ENCODE results near the gene TMEM107.
A peak's percentile ranks its signal among the peaks of the same experiment; 100 is the strongest.
"Not testable (repeated sequence)": the region's sequence is repeated elsewhere in the genome, so short reads cannot be mapped to it uniquely, and the experiment has no call there.

TMEM107 gene

DNA sequence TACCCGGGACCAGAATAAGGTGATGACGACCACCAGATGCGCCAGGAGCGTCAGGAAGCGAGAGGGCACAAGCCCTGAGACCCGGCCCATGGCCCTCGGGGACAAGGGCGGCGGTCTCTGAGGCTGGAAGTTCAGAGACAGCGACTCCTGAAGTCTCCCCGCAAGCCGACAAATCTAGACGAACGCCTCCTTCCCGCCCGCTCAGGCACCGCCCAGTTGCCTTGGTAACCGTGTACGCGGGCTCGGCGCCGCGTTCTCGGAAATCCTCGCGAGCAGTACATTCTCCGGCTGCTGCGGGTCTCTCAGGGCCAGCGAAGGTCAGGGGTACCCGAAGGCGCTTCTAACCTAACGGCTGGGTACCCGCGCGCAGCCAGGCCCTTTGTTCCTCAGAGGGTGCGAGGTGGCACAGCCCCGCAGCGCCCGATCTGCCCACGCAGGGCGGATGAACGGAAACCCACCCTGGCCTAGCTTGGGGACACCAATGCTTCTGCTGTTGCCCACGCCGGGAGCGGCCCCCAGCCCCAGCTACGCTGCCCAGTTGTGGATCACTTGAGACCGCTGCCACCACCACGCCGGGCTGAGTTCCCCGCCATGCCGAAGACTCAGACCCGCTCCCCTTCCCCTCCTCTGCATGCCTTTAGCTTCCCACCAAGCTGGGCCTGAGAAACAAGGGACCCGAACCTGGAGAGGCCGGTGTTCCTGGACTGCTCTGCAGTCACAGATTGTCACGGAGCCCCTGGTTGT is at the start of gene TMEM107:
Gene TMEM107, minus strand, starts transcription at position 184 of the 744 bp plus-strand sequence. Its CDS starts 94 bp downstream, at position 90.
- no peaks in the 10 kb centered on the region for H3K36me3 ChIP-seq (replicated peaks)
- no peaks in the 10 kb centered on the region for H3K9me3 ChIP-seq
- H3K4me3 ChIP-seq: peak within 1 kb of the TSS; percentile 40
- H3K4me1 ChIP-seq: peaks cover 21% of the 10 kb centered on the region
- no peaks in the 10 kb centered on the region for H3K27me3 ChIP-seq (ENCODE audit: low read depth)
- DNase-seq (ENCODE audit: low spot score in 2 of 2): peak; percentile 85 to 94
- in situ Hi-C loops (cut with MboI; ENCODE audit: low sequenced_read_pairs): no loop called here

DNA sequence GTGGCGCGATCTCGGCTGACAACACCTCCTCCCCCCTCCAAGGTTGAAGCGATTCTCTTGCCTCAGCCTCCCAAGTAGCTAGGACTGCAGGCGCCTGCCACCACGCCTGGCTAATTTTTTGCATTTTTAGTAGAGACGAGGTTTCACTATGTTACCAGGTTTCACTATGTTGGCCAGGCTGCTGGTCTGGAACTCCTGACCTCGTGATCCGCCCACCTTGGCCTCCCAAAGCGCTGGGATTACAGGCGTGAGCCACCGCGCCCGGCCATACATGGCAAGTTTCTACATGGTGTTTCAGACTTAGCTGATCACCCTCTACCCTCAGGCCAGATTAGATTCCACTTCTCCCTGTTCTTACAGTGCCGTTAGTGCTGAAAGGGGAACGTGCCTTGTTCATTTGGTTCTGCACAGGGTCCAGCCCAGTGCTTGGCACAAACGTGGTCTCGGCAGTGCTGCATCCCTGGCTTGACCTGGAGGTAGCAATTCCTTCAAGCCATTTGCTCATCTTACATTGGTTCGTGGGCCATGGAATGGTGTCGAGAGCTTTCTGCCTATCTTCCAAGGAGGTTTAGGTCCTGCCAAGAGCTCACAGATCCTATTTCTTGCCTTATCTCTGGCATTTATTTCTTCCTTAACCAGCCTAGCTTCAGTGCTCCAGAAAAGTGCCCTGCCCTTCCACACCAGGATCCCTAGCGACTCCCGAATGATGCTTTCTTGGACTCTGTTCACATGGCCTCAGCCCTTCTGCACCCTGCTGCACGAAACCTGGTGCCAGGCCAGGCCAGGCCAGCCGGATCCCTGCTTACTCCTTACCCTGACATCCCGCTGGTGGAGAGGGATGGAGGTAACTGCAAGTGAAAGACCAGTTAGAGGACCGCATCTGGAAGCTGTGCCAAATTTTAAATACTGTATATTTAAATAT is 49.0 kb upstream of the TMEM107 start:
- no peak for DNase-seq (ENCODE audit: low spot score in 2 of 2)
- in situ Hi-C loops (cut with MboI; ENCODE audit: low sequenced_read_pairs): loop anchor here (5.0 kb wide), 2 partner anchors 38 to 103 kb away; partner anchors contain the start of gene HES7
- no peaks in the 10 kb centered on the region for H3K27me3 ChIP-seq (ENCODE audit: low read depth)
- H3K9me3 ChIP-seq: no peaks in the 10 kb centered on the region
- H3K4me3 ChIP-seq: no peak overlapping the region
- H3K36me3 ChIP-seq (replicated peaks): peaks cover 31% of the 10 kb centered on the region
- peaks cover 16% of the 10 kb centered on the region for H3K4me1 ChIP-seq

DNA sequence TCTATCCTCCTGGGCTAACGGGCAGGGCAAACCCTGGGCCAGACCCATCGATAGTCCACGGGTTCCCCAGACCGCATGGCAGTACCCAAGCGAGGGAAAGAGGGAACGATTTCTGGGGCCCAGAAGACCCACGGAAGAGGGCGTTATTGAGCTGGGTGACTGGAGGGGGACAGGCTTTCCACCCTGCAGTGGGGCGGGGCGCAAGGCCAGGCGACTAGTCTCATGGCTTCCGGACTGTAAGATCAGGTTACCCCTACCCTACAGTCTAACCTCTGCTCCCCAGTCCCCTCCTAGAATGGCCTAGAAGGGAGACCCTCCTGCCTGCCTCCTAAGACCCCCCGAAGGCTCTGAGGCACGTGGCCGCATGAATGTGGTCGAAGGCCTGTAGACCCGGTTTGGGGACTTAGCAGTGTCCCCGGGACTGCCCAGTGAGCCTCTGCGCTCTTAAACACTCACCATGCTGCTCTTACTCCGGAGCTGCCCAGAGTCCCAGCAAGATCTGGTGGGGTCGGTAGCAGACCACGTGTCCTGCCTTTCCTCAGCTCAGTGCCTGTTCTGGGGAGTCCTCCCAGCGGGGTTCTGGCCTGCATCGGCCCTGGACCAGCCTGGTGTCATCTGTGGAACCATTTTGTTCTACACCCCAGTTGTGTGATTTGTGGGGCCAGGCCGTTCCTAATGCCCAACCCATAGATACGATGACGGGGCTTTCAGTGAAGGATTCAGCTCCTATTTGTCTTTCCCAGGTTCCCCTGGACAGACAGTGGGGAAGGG is 47.4 kb upstream of the TMEM107 start:
- no peaks in the 10 kb centered on the region for H3K27me3 ChIP-seq (ENCODE audit: low read depth)
- peaks cover 16% of the 10 kb centered on the region for H3K36me3 ChIP-seq (replicated peaks)
- DNase-seq (ENCODE audit: low spot score in 2 of 2): peak; percentile 58 to 81
- peaks cover 17% of the 10 kb centered on the region for H3K4me1 ChIP-seq
- no peaks in the 10 kb centered on the region for H3K9me3 ChIP-seq
- in situ Hi-C loops (cut with MboI; ENCODE audit: low sequenced_read_pairs): loop anchor here (5.0 kb wide), 2 partner anchors 36 to 101 kb away; partner anchors contain the start of gene HES7
- peak overlapping the region; percentile 63 for H3K4me3 ChIP-seq

DNA sequence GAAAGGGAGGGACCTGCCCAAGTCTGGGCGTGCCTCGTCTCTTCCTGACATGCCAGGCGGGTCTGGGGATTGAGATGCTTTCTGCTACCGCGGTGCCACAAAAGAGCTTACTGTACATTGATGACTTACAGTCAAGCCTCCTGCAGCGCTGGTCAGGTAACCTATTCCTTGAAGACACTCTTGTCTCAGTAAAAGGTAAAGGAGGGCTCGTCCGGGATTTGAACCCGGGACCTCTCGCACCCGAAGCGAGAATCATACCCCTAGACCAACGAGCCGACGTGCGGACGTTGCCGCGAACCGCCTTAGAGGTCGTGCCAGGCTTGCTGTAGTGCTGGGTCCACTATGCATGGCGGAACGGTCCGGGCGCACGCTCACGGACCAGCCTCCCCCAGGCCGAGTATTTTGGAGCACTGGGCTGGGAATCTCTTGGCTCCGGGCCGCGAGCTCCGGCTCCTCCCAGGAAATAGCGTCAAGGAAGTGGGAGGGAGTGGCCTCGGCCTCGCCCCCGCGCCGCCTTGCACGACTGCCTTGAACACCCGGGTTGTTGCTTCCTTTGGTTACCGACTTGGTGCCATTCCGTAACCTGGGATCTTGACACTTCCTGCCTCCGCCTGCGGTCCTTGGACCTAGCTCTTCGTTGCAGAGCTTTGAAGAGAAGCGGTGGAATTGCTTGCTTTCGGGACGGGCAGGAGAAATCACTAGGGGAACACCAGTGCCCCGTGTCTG is 46.6 kb upstream of the TMEM107 start:
- DNase-seq (ENCODE audit: low spot score in 2 of 2): peak; percentile 90 to 96
- in situ Hi-C loops (cut with MboI; ENCODE audit: low sequenced_read_pairs): loop anchor here (5.0 kb wide), 2 partner anchors 35 to 100 kb away; partner anchors contain the start of gene HES7
- H3K9me3 ChIP-seq: no peaks in the 10 kb centered on the region

DNA sequence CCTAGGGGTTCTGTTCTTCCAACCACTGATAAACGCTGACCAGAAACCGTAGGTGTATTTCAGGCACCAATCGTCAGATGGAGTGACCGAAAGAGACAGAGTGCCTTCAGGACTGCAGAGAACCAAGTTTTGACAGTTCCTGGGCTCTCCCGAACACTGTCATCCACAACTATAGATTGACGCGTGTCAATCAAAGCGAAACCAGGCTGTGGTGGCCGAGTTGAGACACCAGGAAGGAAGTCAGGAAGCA is 46.1 kb upstream of the TMEM107 start:
- in situ Hi-C loops (cut with MboI; ENCODE audit: low sequenced_read_pairs): loop anchor here (5.0 kb wide), 2 partner anchors 35 to 100 kb away; partner anchors contain the start of gene HES7
- Histone ChIP-seq H3K4me3 (peak overlapping the region; percentile 63), H3K36me3 (replicated peaks) (peaks cover 4% of the 10 kb centered on the region), H3K4me1 (peaks cover 23% of the 10 kb centered on the region), H3K9me3 (no peaks in the 10 kb centered on the region), H3K27me3 (ENCODE audit: low read depth) (no peaks in the 10 kb centered on the region)
- no peak for DNase-seq (ENCODE audit: low spot score in 2 of 2)

More for the DNA sequence above, 46.6 kb upstream of the TMEM107 start:
- Histone ChIP-seq H3K27me3 (ENCODE audit: low read depth) (no peaks in the 10 kb centered on the region), H3K36me3 (replicated peaks) (peaks cover 9% of the 10 kb centered on the region), H3K4me1 (peaks cover 25% of the 10 kb centered on the region), H3K4me3 (peak overlapping the region; percentile 63)

DNA sequence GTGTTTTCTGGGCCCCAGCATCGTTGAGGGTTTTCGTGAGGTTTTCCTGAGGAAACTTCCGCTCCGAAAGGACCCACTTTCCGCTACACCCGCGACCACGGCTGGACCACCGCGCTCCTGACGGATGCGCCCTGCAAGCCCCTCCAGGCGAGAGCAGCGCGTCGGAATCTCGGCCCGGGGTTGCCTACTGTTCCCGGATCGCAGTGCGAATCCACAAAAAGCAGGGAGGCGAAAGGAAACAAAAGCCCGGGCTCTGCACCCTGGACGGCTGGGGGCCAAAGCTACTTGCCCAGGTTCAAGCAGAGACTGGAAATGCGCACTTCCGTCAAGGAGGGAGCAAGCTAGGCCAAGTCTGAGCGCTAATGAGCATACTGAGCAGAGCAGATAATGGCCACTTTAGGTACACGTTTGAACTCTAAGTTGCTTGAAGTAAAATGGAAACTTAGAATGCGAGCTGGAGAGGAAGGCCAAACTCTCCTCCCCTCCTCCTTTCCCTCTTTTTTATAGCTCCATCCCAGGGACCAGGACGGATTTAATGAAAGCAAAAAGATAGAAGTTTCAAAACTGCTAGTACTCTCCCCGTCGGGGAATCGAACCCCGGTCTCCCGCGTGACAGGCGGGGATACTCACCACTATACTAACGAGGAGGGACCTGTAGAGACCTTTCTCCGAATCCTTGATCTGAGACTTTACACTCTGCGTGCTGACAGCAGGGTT is 45.6 kb upstream of the TMEM107 start:
- Histone ChIP-seq H3K4me3 (peak overlapping the region; percentile 63), H3K9me3 (no peaks in the 10 kb centered on the region), H3K27me3 (ENCODE audit: low read depth) (no peaks in the 10 kb centered on the region), H3K36me3 (replicated peaks) (no peaks in the 10 kb centered on the region), H3K4me1 (peaks cover 19% of the 10 kb centered on the region)
- in situ Hi-C loops (cut with MboI; ENCODE audit: low sequenced_read_pairs): loop anchor here (5.0 kb wide), 2 partner anchors 35 to 100 kb away; partner anchors contain the start of gene HES7
- peak; percentile 83 to 91 for DNase-seq (ENCODE audit: low spot score in 2 of 2)

DNA sequence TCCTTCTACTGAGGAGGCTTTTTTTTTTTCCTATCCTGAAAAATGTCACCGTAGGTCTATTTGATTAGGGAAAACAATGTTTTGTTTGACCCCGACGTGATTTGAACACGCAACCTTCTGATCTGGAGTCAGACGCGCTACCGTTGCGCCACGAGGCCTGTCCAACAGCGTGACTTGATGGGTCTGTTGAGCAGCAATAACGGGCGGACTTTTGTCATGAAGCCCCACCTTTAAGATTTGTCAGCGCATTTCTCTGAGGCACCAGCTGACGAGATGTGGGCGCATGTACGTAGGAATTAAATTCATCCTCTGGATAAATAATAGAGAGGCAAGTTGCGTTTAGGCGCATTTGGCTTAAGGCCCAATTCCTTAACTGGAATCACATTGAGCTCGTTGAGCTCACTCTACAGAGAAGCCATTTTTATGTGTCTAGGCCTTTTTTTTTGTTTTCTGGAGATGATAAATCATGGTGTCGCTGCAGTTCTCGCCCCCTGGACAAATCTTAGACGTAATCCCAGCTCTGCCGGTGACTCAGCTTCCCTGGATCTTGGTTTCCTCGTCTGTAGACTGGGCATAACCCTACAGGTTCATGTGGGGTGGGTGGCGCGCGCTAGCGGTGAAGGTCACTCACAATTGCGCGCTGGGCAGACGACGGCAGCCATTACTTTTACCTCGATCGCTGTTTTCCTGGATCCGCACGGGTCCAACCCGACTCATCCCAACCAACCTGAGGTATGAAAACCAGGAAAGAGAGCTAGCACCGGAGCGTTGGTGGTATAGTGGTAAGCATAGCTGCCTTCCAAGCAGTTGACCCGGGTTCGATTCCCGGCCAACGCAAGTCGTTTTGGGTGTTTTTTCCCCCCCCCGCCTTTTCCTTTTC is 44.8 kb upstream of the TMEM107 start:
- H3K27me3 ChIP-seq (ENCODE audit: low read depth): no peaks in the 10 kb centered on the region
- DNase-seq (ENCODE audit: low spot score in 2 of 2): peak; percentile 94
- H3K4me1 ChIP-seq: peaks cover 19% of the 10 kb centered on the region
- peak overlapping the region; percentile 63 for H3K4me3 ChIP-seq
- H3K36me3 ChIP-seq (replicated peaks): no peaks in the 10 kb centered on the region
- H3K9me3 ChIP-seq: no peaks in the 10 kb centered on the region
- in situ Hi-C loops (cut with MboI; ENCODE audit: low sequenced_read_pairs): loop anchor here (5.0 kb wide), 2 partner anchors 34 to 99 kb away; partner anchors contain the start of gene HES7

DNA sequence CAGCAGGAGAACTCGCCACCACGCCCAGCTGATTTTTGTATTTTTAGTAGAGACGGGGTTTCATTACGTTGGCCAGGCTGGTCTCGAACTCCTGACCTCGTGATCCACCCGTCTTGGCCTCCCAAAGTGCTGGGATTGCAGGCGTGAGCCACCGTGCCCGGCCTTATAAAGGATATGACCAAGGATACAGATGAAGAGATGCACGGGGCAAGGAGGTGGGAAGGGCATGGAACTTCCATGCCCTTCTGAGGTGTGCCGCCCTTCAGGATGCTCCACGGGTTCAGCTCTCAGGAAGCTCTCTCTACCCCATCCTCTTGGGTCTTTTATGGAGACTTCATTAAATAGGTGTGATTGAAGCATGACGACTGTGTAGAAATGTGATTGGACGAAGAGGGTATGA is 37.8 kb upstream of the TMEM107 start:
- not testable (repeated sequence) for H3K36me3 ChIP-seq (replicated peaks)

DNA sequence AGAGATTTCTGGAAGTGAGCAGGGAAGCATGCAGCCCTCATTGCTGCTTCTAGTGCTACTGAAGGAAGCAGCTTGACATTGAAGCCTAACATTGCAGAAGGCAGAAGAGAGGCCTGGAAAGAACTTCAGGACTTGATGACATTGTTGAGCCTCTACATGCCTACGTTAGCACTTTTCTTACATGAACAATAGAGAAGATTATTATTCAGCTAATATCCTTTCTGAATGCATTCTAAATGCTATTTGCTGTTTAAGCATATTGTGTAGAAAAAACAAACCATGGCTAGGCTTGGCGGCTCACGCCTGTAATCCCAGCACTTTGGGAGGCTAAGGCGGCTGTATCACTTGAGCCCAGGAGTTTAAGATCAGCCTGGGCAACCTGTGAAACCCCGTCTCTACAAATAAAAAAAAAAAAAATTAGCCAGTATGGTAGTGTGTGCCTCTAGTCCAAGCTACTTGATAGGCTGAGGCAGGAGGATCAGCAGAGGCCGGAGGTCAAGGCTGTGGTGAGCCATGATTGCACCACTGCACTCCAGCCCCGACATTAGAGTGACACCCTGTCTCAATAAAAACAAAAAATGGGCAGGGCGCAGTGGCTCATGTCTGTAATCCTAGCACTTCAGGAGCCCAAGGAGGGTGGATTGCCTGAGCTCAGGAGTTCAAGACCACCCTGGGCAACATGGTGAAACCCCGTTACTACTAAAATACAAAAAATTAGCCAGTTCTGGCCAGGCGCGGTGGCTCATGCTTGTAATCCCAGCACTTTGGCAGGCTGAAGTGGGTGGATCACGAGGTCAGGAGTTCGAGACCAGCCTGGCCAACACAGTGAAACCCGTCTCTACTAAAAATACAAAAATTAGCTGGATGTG is 36.4 kb upstream of the TMEM107 start:
- peaks cover 19% of the 10 kb centered on the region for H3K36me3 ChIP-seq (replicated peaks)
- no peaks in the 10 kb centered on the region for H3K9me3 ChIP-seq
- in situ Hi-C loops (cut with MboI; ENCODE audit: low sequenced_read_pairs): no loop called here
- H3K4me3 ChIP-seq: no peak overlapping the region
- H3K27me3 ChIP-seq (ENCODE audit: low read depth): no peaks in the 10 kb centered on the region
- peak in 1 of 2 experiments; percentile 43 for DNase-seq (ENCODE audit: low spot score in 2 of 2)
- H3K4me1 ChIP-seq: 0 out of 2 replicates have a peak, but pooled peaks cover 3% of the 10 kb centered on the region

More for the DNA sequence above, 37.8 kb upstream of the TMEM107 start:
- H3K27me3 ChIP-seq (ENCODE audit: low read depth); H3K4me1 ChIP-seq; H3K4me3 ChIP-seq; H3K9me3 ChIP-seq; DNase-seq (ENCODE audit: low spot score in 2 of 2); in situ Hi-C loops (cut with MboI; ENCODE audit: low sequenced_read_pairs): not testable (repeated sequence)

DNA sequence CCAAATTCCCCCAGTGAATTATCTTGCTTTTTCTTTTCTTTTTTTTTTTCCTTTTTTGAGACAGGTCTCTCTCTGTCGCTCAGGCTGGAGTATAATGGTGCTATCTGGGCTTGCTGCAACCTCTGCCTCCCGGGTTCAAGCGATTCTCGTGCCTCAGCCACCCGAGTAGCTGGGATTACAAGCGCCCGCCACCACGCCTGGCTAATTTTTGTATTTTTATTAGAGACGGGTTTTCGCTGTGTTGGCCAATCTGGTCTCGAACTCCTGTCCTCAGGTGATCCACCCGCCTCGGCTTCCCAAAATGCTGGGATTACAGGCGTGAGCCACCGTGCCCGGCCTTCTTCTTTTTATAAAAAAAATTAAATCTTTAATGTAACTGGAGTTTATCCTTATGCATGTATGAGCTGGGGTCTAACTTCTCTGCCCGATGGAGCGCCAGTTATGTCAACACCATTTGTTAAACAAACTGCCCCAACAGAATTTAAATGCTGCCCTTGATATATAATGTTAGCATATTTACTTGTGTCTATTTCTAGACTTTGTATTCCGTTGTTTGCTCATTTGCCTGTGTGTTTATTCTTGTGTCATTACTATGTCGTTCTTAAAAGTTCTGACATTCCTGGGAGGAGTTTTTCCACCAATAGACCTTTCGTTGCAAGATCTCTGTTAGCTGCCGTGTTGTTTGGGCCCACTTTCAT is 34.7 kb upstream of the TMEM107 start:
- peak in 1 of 2 experiments; percentile 56 for DNase-seq (ENCODE audit: low spot score in 2 of 2)
- peaks cover 36% of the 10 kb centered on the region for H3K36me3 ChIP-seq (replicated peaks)
- in situ Hi-C loops (cut with MboI; ENCODE audit: low sequenced_read_pairs): no loop called here
- no peaks in the 10 kb centered on the region for H3K9me3 ChIP-seq
- H3K4me1 ChIP-seq: 0 out of 2 replicates have a peak, but pooled peaks cover 3% of the 10 kb centered on the region
- H3K4me3 ChIP-seq: peak overlapping the region; percentile 84
- H3K27me3 ChIP-seq (ENCODE audit: low read depth): no peaks in the 10 kb centered on the region

Measured in HAP-1 (cell line).